Glomerular visceral epithelial cell (primary cell): Measurements from ENCODE around the gene SLC25A51.
"Not testable (repeated sequence)": the region's sequence is repeated elsewhere in the genome, so short reads cannot be mapped to it uniquely, and the experiment has no call there.

Source experiments
- DNase-seq: peaks from one replicate; pipeline ENCODE4 v3.0.0-alpha.2; 2016; ENCODE audit errors: extremely low spot score

SLC25A51 gene

DNA sequence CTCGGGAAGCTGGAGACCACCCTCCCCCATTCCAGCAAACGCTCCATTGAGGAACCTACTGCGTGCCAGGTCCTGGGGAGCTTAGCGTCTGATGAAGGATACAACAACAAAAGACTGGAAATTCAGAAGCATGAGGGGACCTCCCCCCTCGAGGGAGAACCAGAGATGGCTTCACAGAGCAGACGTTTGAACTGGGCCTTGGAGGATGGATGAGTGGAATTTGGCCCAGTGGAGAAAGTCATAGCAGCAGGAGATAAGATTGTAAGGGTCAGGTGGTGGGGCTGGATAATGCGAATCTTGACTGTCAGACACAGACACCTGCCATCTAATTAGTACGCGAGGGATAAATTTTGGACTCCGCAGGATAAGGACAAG lies 1.2 kb upstream of the SLC25A51 start:
- no peak for DNase-seq

GRCh38 chr9:37904445-37905130 lies 661 bp upstream of the SLC25A51 start:
- peak; percentile 29 for DNase-seq

GRCh38 chr9:37902796-37903646 lies 906 bp downstream of the SLC25A51 start:
- peak; percentile 27 for DNase-seq

GRCh38 chr9:37902131-37902530 lies 1.8 kb downstream of the SLC25A51 start:
- DNase-seq, result no peak

- DNase-seq, result no peak
Measured at GRCh38 chr9:37899041-37899440, 4.9 kb downstream of the SLC25A51 start.

- no peak for DNase-seq
Measured at GRCh38 chr9:37897665-37898064, 6.3 kb downstream of the SLC25A51 start.

GRCh38 chr9:37892063-37892462 lies 11.9 kb downstream of the SLC25A51 start:
- no peak for DNase-seq

DNA sequence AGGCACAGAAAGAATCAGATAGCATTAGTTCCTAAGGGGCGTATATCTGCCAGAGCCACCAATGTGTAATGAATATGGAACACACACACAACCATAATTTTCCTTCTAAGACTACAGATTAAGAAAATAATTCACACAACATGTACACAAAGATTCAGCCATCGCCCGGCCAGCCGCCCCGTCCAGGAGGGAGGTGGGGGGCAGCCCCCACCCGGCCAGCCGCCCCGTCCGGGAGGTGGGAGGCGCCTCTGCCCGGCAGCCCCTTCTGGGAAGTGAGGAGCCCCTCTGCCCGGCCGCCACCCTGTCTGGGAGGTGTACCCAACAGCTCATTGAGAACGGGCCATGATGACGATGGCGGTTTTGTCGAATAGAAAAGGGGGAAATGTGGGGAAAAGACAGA lies 12.9 kb downstream of the SLC25A51 start:
- DNase-seq, result not testable (repeated sequence)

GRCh38 chr9:37889536-37889935 lies 14.4 kb downstream of the SLC25A51 start:
- DNase-seq, result no peak

DNA sequence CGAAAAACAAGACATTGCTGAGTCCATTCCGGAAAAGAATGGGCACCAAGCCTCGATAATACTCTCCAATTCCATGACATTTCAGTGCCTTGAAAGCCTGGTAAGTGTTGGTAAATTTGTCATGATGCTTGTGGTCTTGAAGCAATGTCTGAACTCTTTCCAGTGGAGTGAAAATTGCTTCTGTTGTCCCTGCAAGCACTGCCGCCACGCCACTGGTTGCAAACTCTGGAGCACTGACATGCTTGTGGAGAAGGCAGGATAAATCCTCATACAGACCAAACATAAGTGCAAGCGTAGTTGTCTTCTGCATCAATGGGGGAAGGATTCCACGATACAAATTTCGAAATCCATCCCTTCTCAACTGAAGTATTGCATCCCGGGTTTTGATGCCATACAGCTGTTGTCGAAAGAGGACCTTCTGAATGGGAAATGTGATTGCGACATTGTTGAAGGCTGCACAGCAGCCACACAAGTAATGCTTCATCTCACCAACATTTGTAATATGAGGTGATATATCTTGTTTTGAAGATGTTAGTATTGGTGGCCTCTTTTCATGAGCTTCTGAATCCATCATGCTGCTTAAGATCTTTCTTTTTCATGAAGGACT lies 15.8 kb downstream of the SLC25A51 start:
- not testable (repeated sequence) for DNase-seq

DNA sequence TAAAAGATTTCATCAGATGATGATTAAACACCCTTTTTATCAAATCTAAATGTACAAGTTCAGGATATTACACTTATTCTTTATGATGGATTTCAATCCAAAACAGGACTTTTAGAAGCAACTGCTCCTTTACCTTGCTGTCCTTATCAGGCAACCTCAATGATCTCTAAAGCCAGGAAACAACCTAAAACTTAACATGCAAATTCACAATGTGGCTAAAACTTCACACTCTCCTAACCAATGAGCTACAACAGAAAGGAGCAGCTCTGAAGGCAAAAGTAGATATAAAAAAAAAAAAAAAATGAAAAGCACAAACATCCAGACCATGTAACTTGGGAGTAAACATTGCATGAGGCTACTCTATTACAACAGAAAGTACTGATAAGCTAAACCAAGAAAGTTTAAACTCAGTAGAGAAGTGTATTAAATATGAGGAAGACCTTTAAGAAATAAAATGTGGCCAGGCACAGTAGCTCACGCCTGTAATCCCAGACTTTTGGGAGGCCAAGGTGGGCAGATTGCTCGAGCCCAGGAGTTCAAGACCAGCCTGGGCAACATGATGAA lies 22.9 kb downstream of the SLC25A51 start:
- DNase-seq, result no peak

DNA sequence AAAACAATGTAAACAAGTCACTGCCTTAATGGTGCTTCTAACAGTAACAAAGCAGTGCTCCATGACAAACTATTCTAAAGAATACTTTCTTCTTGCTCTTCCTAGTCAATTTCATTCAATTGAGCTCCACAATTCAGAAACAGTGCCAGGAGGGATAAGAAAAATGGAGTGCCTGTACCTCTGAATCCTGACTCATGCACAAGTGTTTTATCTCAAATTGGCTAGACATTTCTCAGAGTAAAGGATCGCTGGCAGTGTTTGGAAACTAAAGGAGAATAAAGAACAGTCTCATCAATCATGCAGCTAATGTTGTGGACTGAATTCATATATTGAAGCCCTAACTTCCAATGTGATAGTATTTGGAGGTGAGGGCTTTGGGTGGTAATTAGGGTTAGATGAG lies 27.6 kb downstream of the SLC25A51 start:
- no peak for DNase-seq

GRCh38 chr9:37873955-37874354 lies 30.0 kb downstream of the SLC25A51 start:
- DNase-seq, result no peak

- DNase-seq, result no peak
Measured at GRCh38 chr9:37870799-37871176, 33.1 kb downstream of the SLC25A51 start.

DNA sequence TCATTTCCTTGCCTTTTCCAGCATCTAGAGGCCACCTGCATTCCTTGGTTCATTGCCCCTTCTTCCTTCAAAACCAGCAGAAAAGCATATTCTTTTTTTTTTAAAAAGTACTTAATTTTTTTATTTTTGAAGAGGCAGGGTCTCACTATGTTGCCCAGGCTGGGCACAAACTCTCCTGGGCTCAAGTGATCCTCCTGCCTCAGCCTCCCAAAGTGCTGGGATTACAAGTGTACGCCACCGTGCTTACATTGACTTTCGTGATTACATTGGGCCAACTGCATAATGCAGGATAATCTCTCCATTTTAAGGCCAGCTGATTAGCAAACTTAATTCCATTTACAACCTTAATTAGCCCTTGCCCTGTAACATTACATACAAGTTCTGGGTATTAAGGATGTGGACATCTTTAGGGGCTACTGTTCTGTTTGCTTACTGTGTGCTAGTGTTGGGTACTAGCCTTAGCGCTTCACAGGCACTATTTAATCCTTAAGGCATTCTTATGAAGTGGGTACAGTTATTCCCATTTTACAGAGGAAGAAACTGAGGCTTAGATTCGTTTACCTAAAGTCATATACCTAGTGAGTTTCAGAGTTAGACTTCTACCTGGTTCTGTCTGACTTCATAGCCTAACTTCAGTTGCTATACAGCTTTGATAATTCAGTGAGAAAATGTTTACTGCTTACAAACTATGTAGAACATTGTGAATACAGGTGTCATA lies 33.7 kb downstream of the SLC25A51 start:
- DNase-seq, result no peak

GRCh38 chr9:37862530-37862929 lies 41.4 kb downstream of the SLC25A51 start:
- DNase-seq, result no peak

- DNase-seq, result no peak
Measured at GRCh38 chr9:37859043-37859442, 44.9 kb downstream of the SLC25A51 start.

DNA sequence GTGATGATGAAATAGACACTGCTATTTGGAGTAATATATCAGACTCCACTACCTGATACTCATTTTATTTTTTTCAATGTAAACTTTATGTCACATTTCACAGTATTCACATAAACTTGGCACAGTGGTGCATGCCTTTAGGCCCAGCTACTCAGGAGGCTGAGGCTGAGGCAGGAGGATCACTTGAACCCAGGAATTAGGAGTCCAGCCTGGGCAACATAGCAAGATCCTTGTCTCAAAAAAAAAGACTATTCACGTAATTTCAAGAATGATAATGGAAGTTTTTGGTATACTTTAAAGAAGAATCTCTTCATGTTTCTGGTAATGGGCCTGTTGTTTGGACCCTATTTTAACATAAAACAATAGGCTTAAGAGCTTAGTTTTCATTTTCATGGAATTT lies 47.4 kb downstream of the SLC25A51 start:
- no peak for DNase-seq

- DNase-seq, result no peak
Measured at GRCh38 chr9:37852222-37852621, 51.7 kb downstream of the SLC25A51 start.

GRCh38 chr9:37840560-37841194 lies 63.2 kb downstream of the SLC25A51 start:
- DNase-seq, result peak; percentile 52
